Activated B cell treated with CpG ODN at 0.5 μM for 24 hours (primary cell): ENCODE results near the gene TSGA10IP. TPM values are rescaled to one million over a fixed set of nuclear protein-coding genes. Genes with fewer than 3 reads are reported as not detected.

Source experiments
- ATAC-seq: fragments of 200-7000 bp; cut with Tn5 transposase; one replicate; pipeline ENCODE4 v1.10.0; 2021; ENCODE audit warnings: low read depth, mild to moderate bottlenecking, moderate library complexity
- CTCF ChIA-PET: fragments of 350-600 bp; sonication (Branson Sonifier 250); formaldehyde crosslinking; loops from one replicate; lab custom pipeline; 2021; ENCODE audit warnings: antibody characterized with exemption; lab: Charles Lee
- POLR2A ChIA-PET: fragments of 350-600 bp; sonication (Branson Sonifier 250); formaldehyde crosslinking; loops from one replicate; lab custom pipeline; 2021; ENCODE audit warnings: antibody characterized with exemption; lab: Charles Lee
- DNase-seq: peaks from one replicate; pipeline ENCODE4 v3.0.0; 2022
- H3K27ac Mint-ChIP-seq: one replicate; pipeline ENCODE4 v1.8.0; 2020; ENCODE audit warnings: mixed read lengths
- H3K27me3 Mint-ChIP-seq: one replicate; pipeline ENCODE4 v1.8.0; 2021; ENCODE audit warnings: mixed read lengths
- H3K36me3 Mint-ChIP-seq: one replicate; pipeline ENCODE4 v1.8.0; 2021; ENCODE audit warnings: low read depth, mixed read lengths
- H3K4me1 Mint-ChIP-seq: one replicate; pipeline ENCODE4 v1.8.0; 2021; ENCODE audit warnings: mixed read lengths
- H3K4me3 Mint-ChIP-seq: one replicate; pipeline ENCODE4 v1.8.0; 2020; ENCODE audit warnings: mild to moderate bottlenecking, mixed read lengths
- H3K9me3 Mint-ChIP-seq: one replicate; pipeline ENCODE4 v1.8.0; 2020; ENCODE audit warnings: mixed read lengths
- CTCF ChIP-seq: fragments of 200-600 bp; IDR thresholded peaks from one replicate; pipeline ENCODE4 v1.8.0; 2022; ENCODE audit warnings: antibody characterized with exemption, mild to moderate bottlenecking
- intact Hi-C: fragments of 100-400 bp; cut with micrococcal nuclease; formaldehyde crosslinking; loops from one replicate; pipeline ENCODE4 v1.15.1; 2024
- total RNA-seq: library from RNA; stranded (reverse); gene quantifications from 2 replicates; pipeline ENCODE4 v1.2.3, GENCODE V29; 2022

The TSGA10IP gene
- total RNA-seq, 1 donor from 2014 or later, result not detected

DNA sequence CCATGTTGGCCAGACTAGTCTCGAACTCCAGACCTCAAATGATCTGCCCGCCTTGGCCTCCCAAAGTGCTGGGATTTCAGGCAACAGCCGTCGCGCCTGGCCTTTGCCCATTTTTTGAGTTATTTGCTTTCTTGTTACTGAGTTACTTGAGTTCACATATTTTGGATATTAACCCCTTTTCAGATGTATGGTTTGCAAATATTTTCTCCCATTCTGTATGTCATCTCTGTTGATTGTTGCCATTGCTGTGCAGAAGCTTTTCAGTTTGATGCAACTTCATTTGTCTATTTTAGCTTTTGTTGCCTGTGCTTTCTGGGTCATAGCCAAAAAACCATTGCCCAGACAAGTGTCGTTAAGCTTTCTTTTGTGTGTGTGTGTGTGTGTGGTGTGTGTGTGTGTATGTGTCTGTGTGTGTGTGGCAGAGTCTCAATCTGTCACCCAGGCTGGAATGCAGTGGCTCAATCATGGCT lies 6.8 kb downstream of the TSGA10IP start:
- no peak for DNase-seq
- Mint-ChIP-seq H3K9me3 (no peaks in the 10 kb centered on the region), H3K4me1 (peaks cover 8% of the 10 kb centered on the region), H3K36me3 (no peaks in the 10 kb centered on the region), H3K4me3 (no peak overlapping the region), H3K27me3 (peaks cover 4% of the 10 kb centered on the region), H3K27ac (no peak overlapping the region)
- intact Hi-C loops, result no loop called here
- ChIA-PET POLR2A (no interaction called here), CTCF (no interaction called here)
- no peak for TF ChIP-seq CTCF
- ATAC-seq, result no peak

GRCh38 chr11:65953471-65953870 lies 8.2 kb downstream of the TSGA10IP start:
- CTCF ChIA-PET, result no interaction called here
- H3K27ac Mint-ChIP-seq, result peak overlapping the region; percentile 25
- POLR2A ChIA-PET, result no interaction called here
- H3K4me1 Mint-ChIP-seq, result peaks cover 20% of the 10 kb centered on the region
- H3K36me3 Mint-ChIP-seq, result no peaks in the 10 kb centered on the region
- H3K27me3 Mint-ChIP-seq, result peaks cover 2% of the 10 kb centered on the region
- no peak overlapping the region for H3K4me3 Mint-ChIP-seq
- no peaks in the 10 kb centered on the region for H3K9me3 Mint-ChIP-seq
- intact Hi-C loops, result no loop called here
- no peak for DNase-seq
- TF ChIP-seq CTCF, result no peak
- ATAC-seq, result no peak

DNA sequence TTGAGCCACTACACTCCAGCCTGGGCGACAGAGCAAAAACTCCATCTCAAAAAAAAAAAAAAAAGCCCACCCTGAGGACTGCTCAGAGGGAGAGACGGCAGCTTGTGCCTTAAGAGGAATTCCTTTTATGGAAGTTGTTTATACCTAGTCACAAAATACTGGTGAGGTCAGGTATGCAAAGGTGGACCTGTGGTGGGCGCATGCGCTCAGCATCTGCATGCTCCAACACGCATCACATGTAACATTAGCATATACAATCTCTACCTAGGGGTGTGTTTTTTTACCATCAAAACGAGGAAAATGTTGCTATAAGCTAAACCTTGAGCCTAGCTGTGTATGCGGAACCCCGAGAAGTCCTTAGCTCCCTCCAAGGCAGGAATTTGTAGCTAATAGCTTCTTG lies 9.5 kb downstream of the TSGA10IP start:
- H3K4me3 Mint-ChIP-seq, result no peak overlapping the region
- no peak for TF ChIP-seq CTCF
- peaks cover 21% of the 10 kb centered on the region for H3K4me1 Mint-ChIP-seq
- no peak for ATAC-seq
- H3K27ac Mint-ChIP-seq, result no peak overlapping the region
- intact Hi-C loops, result no loop called here
- no peaks in the 10 kb centered on the region for H3K9me3 Mint-ChIP-seq
- peaks cover 2% of the 10 kb centered on the region for H3K27me3 Mint-ChIP-seq
- POLR2A ChIA-PET, result interaction anchor here (0.6 to 0.7 kb wide), 3 partner anchors 100 to 1447 kb away, joined by 3 read pairs; no protein-coding TSS in a partner anchor
- CTCF ChIA-PET, result interaction anchor here (1.0 kb wide), 2 partner anchors 66 to 70 kb away, joined by 3 to 5 read pairs; partner anchors contain the start of gene FIBP
- no peak for DNase-seq
- no peaks in the 10 kb centered on the region for H3K36me3 Mint-ChIP-seq

DNA sequence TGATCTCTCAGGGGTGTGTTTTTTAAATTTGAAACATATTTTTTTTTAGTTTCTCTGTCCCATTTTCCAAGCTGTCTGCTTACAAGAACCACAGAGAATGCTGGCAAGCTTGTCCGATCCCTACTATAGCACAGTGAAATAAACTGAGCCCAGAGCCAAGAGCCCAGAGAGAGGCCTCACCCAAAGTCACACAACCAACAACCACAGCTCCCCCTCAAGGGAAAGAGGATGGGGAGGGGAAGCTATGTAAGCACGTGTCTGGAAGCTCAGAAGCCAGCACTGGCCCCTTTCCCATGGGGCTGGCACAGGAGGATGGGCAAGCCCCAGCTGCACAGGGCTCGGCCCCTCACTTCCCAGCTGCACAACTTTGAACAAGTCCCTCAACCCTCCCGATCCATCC lies 13.0 kb downstream of the TSGA10IP start:
- intact Hi-C loops, result no loop called here
- CTCF ChIA-PET, result interaction anchor here (0.8 to 3.0 kb wide), 3 partner anchors 64 to 74 kb away, joined by 3 to 12 read pairs (median 6); partner anchors contain the start of gene CCDC85B

More for the DNA sequence above, 13.0 kb downstream of the TSGA10IP start:
- Mint-ChIP-seq H3K27ac (peak overlapping the region; percentile 68), H3K27me3 (no peaks in the 10 kb centered on the region), H3K4me3 (no peak overlapping the region), H3K9me3 (no peaks in the 10 kb centered on the region), H3K4me1 (peaks cover 43% of the 10 kb centered on the region), H3K36me3 (peaks cover 17% of the 10 kb centered on the region)
- DNase-seq (no peak), ATAC-seq (no peak)
- POLR2A ChIA-PET, result interaction anchor here (0.6 to 6.6 kb wide), 3 partner anchors 10 to 68 kb away, joined by 3 to 142 read pairs (median 4); partner anchors contain the start of genes CCDC85B and FIBP
- no peak for TF ChIP-seq CTCF
